ENCODE data around the gene TRAF1.

DNA sequence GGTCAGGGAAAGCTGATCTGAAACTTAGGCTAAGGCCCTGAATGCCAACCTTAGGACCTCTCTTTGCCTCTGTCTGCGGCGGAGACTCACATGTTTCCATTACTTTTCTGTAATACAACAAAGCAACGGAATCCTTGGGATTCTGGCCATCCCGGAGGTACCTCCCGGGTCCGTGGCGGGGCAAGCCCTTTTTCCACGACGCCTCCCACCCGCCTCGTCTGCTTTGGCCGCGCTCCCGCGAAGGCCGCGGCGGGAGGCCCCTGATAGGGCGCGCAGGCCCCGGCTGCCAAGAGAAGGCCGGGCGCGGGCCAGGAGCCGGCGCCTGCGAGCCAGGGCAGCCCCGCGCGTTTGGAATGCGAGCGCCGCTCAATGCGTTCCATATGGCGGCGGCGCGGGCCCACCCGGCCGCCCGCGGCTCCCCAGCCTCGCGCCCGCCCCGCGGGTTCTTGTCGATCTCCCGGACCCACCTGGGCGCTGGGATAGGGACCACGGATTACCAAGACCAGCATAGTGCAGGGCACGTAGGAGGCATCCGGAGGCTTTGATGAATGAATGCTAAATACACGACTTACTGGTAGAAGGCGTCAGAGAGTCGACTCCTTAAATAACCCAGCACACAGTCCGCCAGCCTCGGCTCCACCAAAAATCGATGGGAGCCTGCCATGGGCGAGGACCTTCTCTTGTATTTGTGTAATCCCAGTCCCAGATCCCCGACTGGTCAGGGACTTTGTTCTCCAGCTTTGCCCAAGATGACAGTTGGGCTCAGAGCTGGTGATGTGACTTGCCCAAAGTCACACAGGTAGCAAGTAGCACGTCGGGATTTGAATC lies 32.1 kb downstream of the TRAF1 start:
- TF ChIP-seq GATA3 (IDR thresholded peaks at IDR 0.05; ENCODE audit: low read depth, low read length) (no peak), GATA2 (IDR thresholded peaks at IDR 0.05; ENCODE audit: low read depth, low read length) (no peak)
